Left lung (tissue), 14 donors: ENCODE data around the gene RNF113A. TPM values are rescaled to one million over a fixed set of nuclear protein-coding genes. Genes with fewer than 3 reads are reported as not detected.
A peak's percentile ranks its signal among the peaks of the same experiment; 100 is the strongest.

Source experiments
- ATAC-seq: fragments of 200-7000 bp; cut with Tn5 transposase; one replicate; pipeline ENCODE4 v1.9.1; 2020; ENCODE audit warnings: moderate library complexity
- DNase-seq, 4 donors: peaks; one replicate each; pipeline ENCODE4 v3.0.0-alpha.2; 2013 to 2020
- H3K27ac ChIP-seq, 2 donors: fragments of 200-600 bp; sonication (generic) in 1 of 2; one replicate each; pipeline versions ENCODE4 v1.5.0 to v1.8.0; 2020 to 2021
- H3K27me3 ChIP-seq, 2 donors: fragments of 200-600 bp; sonication (generic) in 1 of 2; one replicate each; pipeline versions ENCODE4 v1.5.0 to v1.8.0; 2020 to 2021
- H3K36me3 ChIP-seq, 2 donors: fragments of 200-600 bp; sonication (generic) in 1 of 2; one replicate each; pipeline versions ENCODE4 v1.5.0 to v1.8.0; 2020 to 2021
- H3K4me1 ChIP-seq, 2 donors: fragments of 200-600 bp; one replicate each; pipeline ENCODE4 v1.8.0; 2021
- H3K4me3 ChIP-seq, 2 donors: fragments of 200-600 bp; sonication (generic) in 1 of 2; one replicate each; pipeline versions ENCODE4 v1.5.0 to v1.8.0; 2020 to 2021; ENCODE audit warnings: mild to moderate bottlenecking in 1 of 2
- H3K9me3 ChIP-seq, 2 donors: fragments of 200-600 bp; sonication (generic) in 1 of 2; one replicate each; pipeline versions ENCODE4 v1.5.0 to v1.8.0; 2020 to 2021
- CTCF ChIP-seq, 2 donors: fragments of 200-600 bp; sonication (generic) in 1 of 2; IDR thresholded peaks; one replicate each; pipeline versions ENCODE4 v1.5.0 to v1.8.0; 2021; ENCODE audit warnings: antibody characterized with exemption in 2 of 2
- intact Hi-C, 2 donors: fragments of 100-400 bp; cut with DNase I; formaldehyde crosslinking; loops; one replicate each; pipeline versions ENCODE4 v1.11.2 to v1.14.2; 2022
- long read RNA-seq, 12 donors: library from polyadenylated mRNA in 2 of 12; unstranded in 2 of 12; transcript quantifications; one replicate each; pipeline ENCODE4 v2.0.0 and lab custom pipeline, GENCODE V29; 2019 to 2026
- polyA plus RNA-seq, 6 donors: library from polyadenylated mRNA; unstranded; fragments of 120-200 nt; gene quantifications; one replicate each; pipeline ENCODE4 v1.2.1, GENCODE V29; 2013; ENCODE audit not compliant: insufficient read length in 6 of 6
- total RNA-seq, 2 donors: library from RNA; stranded (reverse); fragmentation: NEBNext Ultra II Directional; extraction: Animal tissue kit (Norgen Biotek cat#: 25700); gene quantifications; one replicate each; pipeline ENCODE4 v1.2.1, GENCODE V29; 2021
- donor health status: DM: no; HTN: yes; CAD: no.
- donor health status: DM: no; HTN: no; CAD: no.

The RNF113A gene
- 10 to 100 TPM; 10.2 to 11.2 TPM for total RNA-seq
- polyA plus RNA-seq = 10 to 100 TPM; 10.2 to 13.3 (median 11.9) TPM
- long read RNA-seq, donor 1, transcript RNF113A-201 (1 exons, 1,353 nt) = major isoform, 22 of 22 reads
- long read RNA-seq, donor 1, partial matches to known transcripts = 0 of 22 reads
- long read RNA-seq, donor 1, other reads (novel, unspliced or antisense) = 0 of 22 reads
- long read RNA-seq, donor 2, transcript RNF113A-201 (1 exons, 1,353 nt) = major isoform, 13 of 13 reads
- long read RNA-seq, donor 2, partial matches to known transcripts = 0 of 13 reads
- long read RNA-seq, donor 2, other reads (novel, unspliced or antisense) = 0 of 13 reads
- long read RNA-seq, donor 3, transcript RNF113A-201 (1 exons, 1,353 nt) = major isoform, 13 of 13 reads
- long read RNA-seq, donor 3, partial matches to known transcripts = 0 of 13 reads
- long read RNA-seq, donor 3, other reads (novel, unspliced or antisense) = 0 of 13 reads
- long read RNA-seq, donor 4, transcript RNF113A-201 (1 exons, 1,353 nt) = major isoform, 19 of 19 reads
- long read RNA-seq, donor 4, partial matches to known transcripts = 0 of 19 reads
- long read RNA-seq, donor 4, other reads (novel, unspliced or antisense) = 0 of 19 reads
- long read RNA-seq, donor 5, transcript RNF113A-201 (1 exons, 1,353 nt) = major isoform, 10 of 10 reads
- long read RNA-seq, donor 5, partial matches to known transcripts = 0 of 10 reads
- long read RNA-seq, donor 5, other reads (novel, unspliced or antisense) = 0 of 10 reads
- long read RNA-seq, donor 6, transcript RNF113A-201 (1 exons, 1,353 nt) = major isoform, 15 of 15 reads
- long read RNA-seq, donor 6, partial matches to known transcripts = 0 of 15 reads
- long read RNA-seq, donor 6, other reads (novel, unspliced or antisense) = 0 of 15 reads
- long read RNA-seq, donor 7, transcript RNF113A-201 (1 exons, 1,353 nt) = major isoform, 15 of 15 reads
- long read RNA-seq, donor 7, partial matches to known transcripts = 0 of 15 reads
- long read RNA-seq, donor 7, other reads (novel, unspliced or antisense) = 0 of 15 reads
- long read RNA-seq, donor 8, transcript RNF113A-201 (1 exons, 1,353 nt) = major isoform, 8 of 8 reads
- long read RNA-seq, donor 8, partial matches to known transcripts = 0 of 8 reads
- long read RNA-seq, donor 8, other reads (novel, unspliced or antisense) = 0 of 8 reads
- long read RNA-seq, donor 9 = 0 reads
- long read RNA-seq, donor 10, transcript RNF113A-201 (1 exons, 1,353 nt) = major isoform, 25 of 25 reads
- long read RNA-seq, donor 10, partial matches to known transcripts = 0 of 25 reads
- long read RNA-seq, donor 10, other reads (novel, unspliced or antisense) = 0 of 25 reads
- long read RNA-seq, donor 11, transcript RNF113A-201 (1 exons, 1,353 nt) = major isoform, 21 of 995 reads
- long read RNA-seq, donor 11, partial matches to known transcripts = 128 of 995 reads
- long read RNA-seq, donor 11, other reads (novel, unspliced or antisense) = 846 of 995 reads
- long read RNA-seq, donor 12, transcript RNF113A-201 (1 exons, 1,353 nt) = major isoform, 10 of 10 reads
- long read RNA-seq, donor 12, partial matches to known transcripts = 0 of 10 reads
- long read RNA-seq, donor 12, other reads (novel, unspliced or antisense) = 0 of 10 reads

GRCh38 chrX:119871599-119872395, at the start of gene RNF113A, which contains the start of gene NDUFA1:
TSS of gene RNF113A (minus strand) at chrX:119871733. CDS start at chrX:119871613, 120 bp downstream.
TSS of gene NDUFA1 (plus strand) at chrX:119871832. CDS start at chrX:119871912, 80 bp downstream.
- peak; percentile 97 for ATAC-seq
- Histone ChIP-seq H3K4me1 (peaks cover 0 to 19% of the 10 kb centered on the region in 2 donors), H3K27me3 (no peaks in the 10 kb centered on the region), H3K4me3 (peak within 1 kb of the TSS; percentile 39 to 65), H3K36me3 (peaks cover 0 to 10% of the 10 kb centered on the region in 2 donors), H3K27ac (peak within 1 kb of the TSS; percentile 90 to 95), H3K9me3 (no peaks in the 10 kb centered on the region)
- TF ChIP-seq CTCF (IDR thresholded peaks at IDR 0.05) = no peak
- intact Hi-C loops = no loop called here
- peak; percentile 60 to 95 (median 90) for DNase-seq

GRCh38 chrX:119919835-119920585, 48.5 kb upstream of the RNF113A start:
- intact Hi-C loops = no loop called here
- no peaks in the 10 kb centered on the region for H3K9me3 ChIP-seq
- H3K27me3 ChIP-seq = no peaks in the 10 kb centered on the region
- H3K4me3 ChIP-seq = no peak overlapping the region
- no peak overlapping the region for H3K27ac ChIP-seq
- ATAC-seq (no peak), DNase-seq (no peak)
- no peak for TF ChIP-seq CTCF (IDR thresholded peaks at IDR 0.05)
- peaks cover 0 to 17% of the 10 kb centered on the region in 2 donors for H3K36me3 ChIP-seq
- no peaks in the 10 kb centered on the region for H3K4me1 ChIP-seq

DNA sequence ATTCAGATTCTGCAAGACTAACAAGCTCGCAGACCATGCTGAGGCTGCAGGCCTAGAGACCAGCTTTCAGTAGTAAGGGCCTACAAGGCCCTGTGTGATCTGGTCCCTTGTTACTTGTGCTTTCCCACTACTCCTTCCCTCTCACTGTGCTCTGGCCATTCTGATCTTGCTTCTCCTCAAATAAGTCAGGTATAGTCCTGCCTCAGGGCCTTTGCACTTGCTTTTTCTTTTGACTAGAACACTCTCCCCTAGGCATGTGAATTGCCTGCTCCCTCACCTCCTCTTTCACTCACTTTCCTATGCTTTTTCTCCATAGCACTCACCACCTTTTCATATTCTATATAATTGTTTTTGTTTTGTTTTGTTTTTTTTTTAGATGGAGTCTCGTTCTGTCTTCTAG, 46.3 kb upstream of the RNF113A start:
- no peak for DNase-seq
- Histone ChIP-seq H3K36me3 (peaks cover 0 to 3% of the 10 kb centered on the region in 2 donors), H3K27ac (no peak overlapping the region), H3K4me3 (no peak overlapping the region), H3K4me1 (no peaks in the 10 kb centered on the region), H3K9me3 (no peaks in the 10 kb centered on the region), H3K27me3 (no peaks in the 10 kb centered on the region)
- no peak for TF ChIP-seq CTCF (IDR thresholded peaks at IDR 0.05)
- intact Hi-C loops = no loop called here
- ATAC-seq = no peak

GRCh38 chrX:119916310-119916709, 44.8 kb upstream of the RNF113A start:
- no peaks in the 10 kb centered on the region for H3K4me1 ChIP-seq
- intact Hi-C loops = no loop called here
- no peak overlapping the region for H3K27ac ChIP-seq
- DNase-seq = no peak
- H3K27me3 ChIP-seq = no peaks in the 10 kb centered on the region
- no peaks in the 10 kb centered on the region for H3K9me3 ChIP-seq
- TF ChIP-seq CTCF (IDR thresholded peaks at IDR 0.05) = no peak
- H3K36me3 ChIP-seq = no peaks in the 10 kb centered on the region
- ATAC-seq = no peak
- H3K4me3 ChIP-seq = no peak overlapping the region
